GM23248 (cell line): ENCODE data around the gene OPTN.

Experiments used
- EZH2 ChIP-seq: fragments of 200-600 bp; sonication (generic); IDR thresholded peaks from 2 replicates; pipeline ENCODE4 v1.6.1; 2018; ENCODE audit warnings: antibody characterized with exemption, mild to moderate bottlenecking; ENCODE audit not compliant: insufficient read depth, poor library complexity, severe bottlenecking
- EZH2phosphoT487 ChIP-seq: fragments of 200-600 bp; sonication (generic); IDR thresholded peaks from 2 replicates; pipeline ENCODE4 v1.6.1; 2018; ENCODE audit warnings: antibody characterized with exemption, moderate library complexity, mild to moderate bottlenecking, low read depth; ENCODE audit not compliant: insufficient read depth

- TF ChIP-seq EZH2 (no peak), EZH2phosphoT487 (no peak)
These were observed 10.6 kb upstream of the OPTN start for GRCh38 chr10:13089345-13089744.
